ENCODE results near the gene TRABD. TPM values are rescaled to one million over a fixed set of nuclear protein-coding genes. Genes with fewer than 3 reads are reported as not detected.
A peak's percentile ranks its signal among the peaks of the same experiment; 100 is the strongest.

The TRABD gene
- total RNA-seq, 1 experiment from 2014 or later, result 21.8 TPM

DNA sequence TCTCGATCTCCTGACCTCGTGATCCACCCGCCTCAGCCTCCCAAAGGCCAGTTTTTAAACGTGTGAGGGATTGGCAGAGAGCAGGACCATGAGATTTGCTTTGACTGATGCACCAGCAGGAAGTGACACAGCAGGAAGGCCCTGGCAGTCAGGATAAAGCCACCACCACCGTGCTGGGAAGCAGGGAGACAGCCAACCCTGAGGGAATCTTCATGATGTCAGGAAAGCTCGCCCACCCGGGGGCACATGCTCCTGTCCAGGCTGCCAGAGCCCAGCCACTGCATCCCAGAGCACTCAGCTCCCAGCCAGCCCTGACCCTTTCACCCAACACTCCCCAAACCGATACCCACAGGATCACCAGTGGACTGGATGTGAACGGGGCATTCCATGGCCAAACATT lies 53.0 kb downstream of the TRABD start:
- no peak for DNase-seq (ENCODE audit: low read depth)

DNA sequence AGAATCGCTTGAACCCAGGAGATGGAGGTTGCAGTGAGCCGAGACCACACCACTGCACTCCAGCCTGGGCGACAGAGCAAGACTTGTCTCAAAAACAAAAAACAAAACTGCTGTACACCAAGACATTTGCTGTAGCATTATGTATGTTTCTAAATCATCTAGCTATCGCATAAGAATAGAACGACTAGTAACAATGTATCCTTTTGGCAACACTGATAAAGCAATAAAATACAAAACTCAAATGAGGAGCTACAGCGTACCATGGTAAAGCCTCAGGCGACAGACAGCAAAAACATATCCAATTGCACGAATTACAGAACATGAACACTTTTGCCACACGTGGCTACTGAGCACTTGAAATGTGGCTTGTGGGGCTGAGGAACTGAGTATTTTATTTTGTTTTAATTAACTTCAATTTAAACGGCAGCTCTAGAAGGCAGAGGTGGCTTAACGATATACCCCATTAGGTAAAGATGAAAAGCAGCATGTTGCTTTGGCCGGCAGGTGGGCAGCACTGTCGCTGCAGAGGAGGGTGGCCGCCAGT lies 56.8 kb downstream of the TRABD start:
- no peak for DNase-seq (ENCODE audit: low read depth)

DNA sequence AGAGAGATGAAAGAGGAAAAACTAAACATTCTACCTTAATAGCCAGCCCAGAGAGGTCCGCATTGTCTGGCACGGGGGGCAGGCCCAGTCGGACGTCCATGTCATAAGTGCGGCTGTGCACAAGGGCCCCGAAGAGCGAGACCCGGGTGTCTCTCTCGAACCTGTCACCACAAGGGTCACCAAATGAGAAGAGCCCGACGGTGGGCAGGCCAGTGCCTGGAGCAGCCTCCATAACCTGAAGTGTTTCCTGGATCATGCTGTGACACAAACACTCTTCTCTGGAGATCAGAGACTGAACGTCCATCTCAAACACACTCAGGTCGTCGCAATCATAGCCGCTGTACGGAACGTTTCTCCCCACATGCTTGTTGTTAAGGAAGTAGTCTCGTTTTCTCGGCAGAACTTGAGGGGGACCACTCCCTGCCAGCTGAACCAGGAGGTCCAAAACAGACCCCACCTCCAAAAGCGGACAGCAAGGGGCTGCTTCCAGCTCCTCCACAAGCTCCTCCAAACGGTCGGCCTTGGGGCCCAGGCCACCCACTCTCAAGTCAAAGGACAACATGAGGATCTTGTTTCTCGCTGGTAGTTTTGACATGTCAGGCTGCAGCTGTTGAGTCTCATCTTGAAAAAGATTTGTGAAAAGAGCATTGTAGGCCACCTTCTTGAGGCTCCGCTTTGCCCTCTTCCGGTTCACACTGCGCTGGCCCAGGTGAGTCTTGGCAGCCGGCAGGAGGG lies 58.1 kb downstream of the TRABD start:
- no peak for DNase-seq (ENCODE audit: low read depth)

DNA sequence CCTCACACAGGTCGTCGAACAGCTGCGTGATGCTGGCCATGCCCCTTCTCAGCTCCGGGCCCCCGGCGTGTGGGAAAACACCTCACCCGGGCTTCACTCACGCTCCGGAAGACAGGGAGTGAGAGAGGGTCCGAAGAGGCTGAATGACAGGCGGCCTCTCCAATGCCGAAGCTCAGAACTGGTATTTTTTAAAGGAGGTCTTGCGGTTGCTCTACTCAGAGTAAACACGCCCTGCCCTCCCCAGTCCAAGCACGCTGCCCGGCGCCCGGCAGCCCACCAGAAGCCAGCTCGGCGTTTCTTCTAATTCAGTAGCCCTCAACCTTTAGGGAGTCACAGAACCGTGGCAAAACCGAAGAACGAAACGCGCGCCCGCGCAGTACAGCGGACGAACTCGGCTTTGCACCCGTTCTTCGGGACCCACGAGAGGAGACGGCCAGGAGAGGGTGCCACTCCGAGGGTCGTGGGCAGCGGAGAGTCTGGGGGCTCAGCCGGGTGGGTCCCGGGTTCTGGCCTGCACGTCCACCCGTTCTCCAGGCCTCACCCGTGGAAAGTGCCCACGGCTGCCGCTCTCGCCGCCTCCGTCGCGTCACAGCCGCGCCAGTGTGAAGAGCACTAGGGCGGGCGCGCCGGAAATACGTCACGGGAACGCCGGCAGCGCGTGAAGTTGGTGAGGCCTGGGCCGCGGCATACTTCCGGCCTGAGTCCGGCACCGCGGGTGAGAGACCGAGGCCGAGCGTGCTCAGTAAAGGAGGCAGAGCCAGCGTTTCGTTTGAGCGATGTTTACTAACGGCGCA lies 58.9 kb downstream of the TRABD start, which contains the start of gene TUBGCP6:
TSS of gene TUBGCP6 (minus strand) at position 604 of the 794 bp plus-strand sequence. CDS start at position 40, 564 bp downstream.
- peak; percentile 96 for DNase-seq (ENCODE audit: low read depth)

DNA sequence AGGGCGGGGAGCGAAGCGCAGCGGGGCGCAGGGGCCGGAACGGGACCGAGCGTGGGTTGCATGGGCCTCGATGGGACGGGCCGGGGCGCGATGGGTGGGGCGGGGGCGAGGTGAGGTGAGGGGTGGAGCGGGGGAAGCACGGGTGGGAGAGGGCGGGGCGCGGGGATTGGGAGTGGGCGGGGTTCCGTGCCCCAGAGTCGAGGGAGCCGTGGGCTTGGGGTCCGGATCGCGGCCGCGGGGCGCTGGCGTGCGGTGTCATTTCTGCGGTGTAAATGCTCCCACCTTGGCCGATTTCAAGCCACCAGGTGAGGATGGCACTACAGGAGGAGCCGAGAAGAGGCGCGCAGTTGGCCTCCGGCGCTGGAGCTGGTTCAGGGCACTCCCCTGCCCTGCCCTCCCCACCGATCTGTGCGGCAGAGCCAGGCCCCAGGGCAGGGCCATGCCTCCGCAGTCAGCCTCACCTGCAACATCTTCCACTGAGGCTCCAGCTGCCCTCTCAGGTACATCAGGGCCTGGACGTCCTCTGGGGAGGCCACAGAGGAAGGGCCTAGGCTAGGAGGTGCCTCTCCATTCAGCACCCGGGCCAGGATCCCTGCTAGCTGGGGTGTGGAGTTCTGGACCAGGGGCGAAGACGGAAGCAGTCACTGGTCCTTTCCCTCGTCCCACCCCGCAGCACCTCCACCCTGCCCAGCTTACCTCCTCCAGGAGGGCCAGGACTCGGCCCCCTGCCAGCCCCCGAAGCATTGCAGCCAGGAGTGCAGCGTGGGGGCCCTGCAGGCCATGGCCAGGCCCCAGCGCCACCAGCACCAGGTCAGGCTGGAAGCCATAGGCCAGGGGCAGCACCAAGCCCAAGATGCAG lies 59.7 kb downstream of the TRABD start:
- DNase-seq (ENCODE audit: low read depth), result no peak

DNA sequence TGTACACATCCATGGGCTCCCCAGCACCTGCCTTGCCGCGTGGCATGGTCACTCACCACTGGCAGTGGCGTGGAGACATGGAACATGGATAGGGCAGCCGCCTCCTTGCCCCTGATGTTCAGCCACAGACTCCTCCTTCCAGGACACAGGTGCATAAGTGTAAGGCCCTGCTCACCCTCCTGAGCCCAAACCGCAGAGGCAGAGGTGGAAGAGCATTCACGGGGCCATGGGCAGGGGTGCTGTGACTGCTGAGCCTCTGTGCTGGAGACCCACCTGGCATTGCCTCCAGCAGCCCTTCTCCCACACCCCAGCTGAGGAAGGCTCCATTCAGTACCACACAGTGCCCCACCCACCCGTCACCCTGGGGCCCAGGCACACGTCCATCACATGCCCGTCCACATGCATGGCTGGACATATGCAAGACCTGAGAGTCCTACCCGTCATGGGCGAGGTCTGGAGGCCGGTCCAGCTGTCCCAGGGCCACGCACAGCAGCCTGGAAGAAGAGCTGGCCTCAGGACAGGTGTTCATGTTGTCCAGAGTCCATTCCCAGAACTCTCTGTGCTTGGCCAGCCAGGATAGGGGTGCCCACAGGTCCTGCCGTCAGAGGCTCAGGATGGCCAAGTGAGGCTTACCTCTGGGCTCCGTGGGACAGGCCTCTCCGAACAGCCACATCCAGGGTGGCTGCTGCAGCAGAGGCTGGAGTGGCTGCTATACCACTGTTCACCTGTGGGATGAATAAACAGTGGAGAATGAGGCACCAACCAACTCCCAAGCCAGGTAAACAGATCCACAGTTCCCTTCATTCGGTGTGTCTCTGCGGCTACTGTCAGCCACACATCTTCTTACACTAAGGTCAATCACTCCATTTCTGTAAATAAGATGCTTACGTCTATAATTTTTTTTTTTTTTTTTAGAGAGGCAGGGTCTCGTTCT lies 60.8 kb downstream of the TRABD start:
- no peak for DNase-seq (ENCODE audit: low read depth)

DNA sequence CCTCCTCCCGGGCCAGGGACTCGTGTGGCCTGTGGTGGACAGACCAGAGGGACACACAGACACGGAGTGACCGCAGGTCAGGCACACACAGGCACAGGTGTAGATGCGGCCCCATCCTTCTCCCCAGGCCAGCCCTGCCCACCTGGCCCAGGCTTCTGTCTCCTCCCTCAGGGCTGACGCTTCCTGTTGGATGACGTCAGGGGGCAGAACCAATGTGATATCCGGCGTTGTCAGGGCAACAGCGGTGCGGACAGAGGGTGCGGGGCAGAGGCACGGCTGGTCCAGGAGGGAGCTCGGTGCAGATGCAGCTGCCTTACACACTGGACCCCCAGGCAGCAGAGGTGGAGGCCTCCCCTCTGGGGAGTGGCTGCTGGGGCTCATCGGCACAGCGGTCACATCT lies 62.0 kb downstream of the TRABD start:
- DNase-seq (ENCODE audit: low read depth), result peak; percentile 71

DNA sequence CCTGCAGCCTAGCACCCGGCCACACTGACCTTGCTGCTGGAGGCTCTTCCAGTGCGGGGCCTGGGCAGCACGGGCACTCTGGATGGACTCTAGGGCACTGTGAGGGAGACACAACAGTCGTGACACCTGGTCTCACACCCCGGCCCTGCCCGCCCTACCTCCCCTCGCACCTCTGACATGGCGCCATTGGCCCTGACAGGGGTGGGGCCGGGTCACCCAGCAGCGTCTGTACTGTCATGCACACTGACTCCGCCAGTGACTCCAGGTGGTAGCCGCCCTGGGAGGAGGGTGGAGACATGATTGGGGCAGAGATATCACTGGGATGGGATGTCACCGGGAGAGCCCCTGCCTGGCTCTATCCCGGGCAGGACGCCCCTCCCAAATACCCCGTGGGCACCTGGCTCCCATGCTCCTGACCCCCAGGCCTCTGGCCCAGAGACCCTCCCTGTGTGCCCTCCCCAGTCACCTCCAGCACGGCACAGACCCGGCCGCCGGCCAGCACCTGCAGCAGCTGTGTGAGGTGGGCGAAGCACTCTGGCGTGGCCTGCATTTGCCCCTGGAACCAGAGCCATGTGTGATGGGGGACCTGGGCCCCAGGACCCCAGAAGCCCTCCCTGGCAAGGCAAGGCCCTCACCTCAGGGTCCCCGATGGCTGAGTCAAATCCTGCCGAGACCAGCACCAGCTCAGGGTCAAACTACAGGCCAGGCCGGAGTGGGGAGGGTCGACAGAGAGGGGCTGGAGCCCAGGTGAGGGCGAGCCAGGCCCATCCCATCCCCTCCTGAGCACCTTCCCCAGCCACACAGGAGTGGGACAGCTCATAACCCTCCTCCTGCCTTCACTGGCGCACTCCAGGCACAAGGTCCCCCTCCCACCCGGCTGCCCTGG lies 62.7 kb downstream of the TRABD start:
- no peak for DNase-seq (ENCODE audit: low read depth)

Other genes starting within 250 kb of the TRABD start
- 73.1 and 87.7 TPM in 2 replicates for gene PIM3, start 225.1 kb upstream of the TRABD start, total RNA-seq (2014; rRNA removed; shearing (Covaris generic))
- not detected in 2 replicates for gene IL17REL, start 173.1 kb upstream of the TRABD start, total RNA-seq (2014; rRNA removed; shearing (Covaris generic))
- gene TTLL8, start 127.6 kb upstream of the TRABD start, total RNA-seq (2014; rRNA removed; shearing (Covaris generic)), result not detected in 2 replicates
- gene MLC1, start 100.5 kb upstream of the TRABD start, total RNA-seq (2014; rRNA removed; shearing (Covaris generic)), result not detected in 2 replicates
- 0.11 TPM in 1 of 2 replicates, not detected in the other for gene MOV10L1, start 95.9 kb upstream of the TRABD start, total RNA-seq (2014; rRNA removed; shearing (Covaris generic))
- gene PANX2, start 15.2 kb upstream of the TRABD start, total RNA-seq (2014; rRNA removed; shearing (Covaris generic)), result 0.48 and 1.5 TPM in 2 replicates
- gene SELENOO, start 15.1 kb downstream of the TRABD start, total RNA-seq (2014; rRNA removed; shearing (Covaris generic)), result 19.1 and 20.5 TPM in 2 replicates
- gene TUBGCP6, start 59.1 kb downstream of the TRABD start, total RNA-seq (2014; rRNA removed; shearing (Covaris generic)), result 9.0 and 17.3 TPM in 2 replicates
- gene HDAC10, start 65.4 kb downstream of the TRABD start, total RNA-seq (2014; rRNA removed; shearing (Covaris generic)), result 5.1 and 18.1 TPM in 2 replicates
- 14.6 and 16.9 TPM in 2 replicates for gene MAPK12, start 75.8 kb downstream of the TRABD start, total RNA-seq (2014; rRNA removed; shearing (Covaris generic))
- gene MAPK11, start 84.5 kb downstream of the TRABD start, total RNA-seq (2014; rRNA removed; shearing (Covaris generic)), result 1.3 and 4.8 TPM in 2 replicates
- 35.8 and 42.4 TPM in 2 replicates for gene PLXNB2, start 121.7 kb downstream of the TRABD start, total RNA-seq (2014; rRNA removed; shearing (Covaris generic))
- 0.09 and 1.3 TPM in 2 replicates for gene DENND6B, start 141.1 kb downstream of the TRABD start, total RNA-seq (2014; rRNA removed; shearing (Covaris generic))
- 29.3 and 39.1 TPM in 2 replicates for gene PPP6R2, start 157.4 kb downstream of the TRABD start, total RNA-seq (2014; rRNA removed; shearing (Covaris generic))